HG03039 (cell line): Measurements from ENCODE around the gene DGKA.
"Not testable (repeated sequence)": the region's sequence is repeated elsewhere in the genome, so short reads cannot be mapped to it uniquely, and the experiment has no call there.

Experiments used
- ATAC-seq: cut with Tn5 transposase; IDR thresholded peaks from one replicate; pipeline ENCODE4 v1.9.1; 2021; ENCODE audit warnings: mild to moderate bottlenecking, moderate library complexity; ENCODE audit not compliant: unreplicated experiment

The DGKA gene

GRCh38 chr12:55996715-55997534 is 66.0 kb downstream of the DGKA start, which contains the start of gene SUOX:
Gene SUOX, plus strand, starts transcription at chr12:55997276. Its CDS starts 4,946 bp downstream, at chr12:56002222.
- ATAC-seq: peak; percentile 98

- no peak for ATAC-seq
Observed at GRCh38 chr12:55997535-55997859, 66.5 kb downstream of the DGKA start.

GRCh38 chr12:55999522-55999921 is 68.6 kb downstream of the DGKA start:
- ATAC-seq: not testable (repeated sequence)

DNA sequence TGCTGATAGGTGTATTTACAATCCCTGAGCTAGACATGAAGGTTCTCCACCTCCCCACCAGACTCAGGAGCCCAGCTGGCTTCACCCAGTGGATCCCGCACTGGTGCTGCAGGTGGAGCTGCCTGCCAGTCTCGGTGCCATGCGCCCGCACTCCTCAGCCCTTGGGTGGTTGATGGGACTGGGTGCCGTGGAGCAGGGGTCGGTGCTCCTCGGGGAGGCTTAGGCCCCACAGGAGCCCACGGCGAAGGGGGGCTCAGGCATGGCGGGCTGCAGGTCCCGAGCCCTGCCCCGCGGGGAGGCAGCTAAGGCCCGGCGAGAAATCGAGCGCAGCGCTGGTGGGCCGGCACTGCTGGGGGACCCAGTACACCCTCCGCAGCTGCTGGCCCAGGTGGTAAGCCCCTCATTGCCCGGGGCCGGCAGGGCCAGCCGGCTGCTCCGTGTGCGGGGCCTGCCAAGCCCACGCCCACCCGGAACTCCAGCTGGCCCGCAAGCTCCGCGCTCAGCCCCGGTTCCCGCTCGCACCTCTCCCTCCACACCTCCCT is 69.1 kb downstream of the DGKA start:
- ATAC-seq: not testable (repeated sequence)

DNA sequence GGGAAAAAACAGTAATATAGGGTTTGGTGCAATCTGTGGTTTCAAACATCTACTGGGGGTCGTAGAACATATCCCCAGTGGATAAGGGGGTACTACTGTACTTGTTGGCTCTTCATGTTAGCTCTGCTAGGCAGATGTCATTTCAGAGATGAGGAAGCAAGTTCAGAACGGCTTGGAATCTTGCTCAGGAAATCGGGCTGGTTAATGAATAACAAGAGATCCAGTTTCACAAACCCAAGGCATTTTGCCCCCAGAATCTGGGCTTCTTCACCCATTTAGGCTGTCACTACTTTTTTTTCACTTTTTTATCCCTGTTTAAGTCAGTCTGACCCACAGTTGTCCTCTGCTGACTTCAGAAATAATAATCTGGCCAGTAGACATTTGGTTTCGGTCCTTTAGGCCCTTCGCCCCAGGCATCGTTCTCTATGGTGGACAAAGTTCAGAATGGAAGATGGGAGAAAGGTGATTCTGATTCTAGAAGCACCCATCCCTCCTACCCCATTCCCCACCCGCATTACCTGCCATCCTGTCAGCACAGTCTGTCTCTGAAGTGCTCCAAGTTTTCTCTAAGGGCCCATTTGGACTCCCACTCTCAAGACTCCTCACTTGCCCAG is 70.6 kb downstream of the DGKA start:
- no peak for ATAC-seq

- ATAC-seq: not testable (repeated sequence)
Observed at GRCh38 chr12:56003376-56003775, 72.4 kb downstream of the DGKA start.
